IPS DF 19.7 (cell line): ENCODE data around the gene STPG3.
A peak's percentile ranks its signal among the peaks of the same experiment; 100 is the strongest.
"Not testable (repeated sequence)": the region's sequence is repeated elsewhere in the genome, so short reads cannot be mapped to it uniquely, and the experiment has no call there.

ENCODE experiments used
- DNase-seq: peaks from one replicate; pipeline ENCODE4 v3.0.0-alpha.2; 2013; ENCODE audit warnings: low read depth, low spot score

The STPG3 gene

GRCh38 chr9:137233143-137233980 lies 17.7 kb upstream of the STPG3 start:
- DNase-seq: no peak

- no peak for DNase-seq
These were observed 16.9 kb upstream of the STPG3 start for GRCh38 chr9:137234055-137234697.

DNA sequence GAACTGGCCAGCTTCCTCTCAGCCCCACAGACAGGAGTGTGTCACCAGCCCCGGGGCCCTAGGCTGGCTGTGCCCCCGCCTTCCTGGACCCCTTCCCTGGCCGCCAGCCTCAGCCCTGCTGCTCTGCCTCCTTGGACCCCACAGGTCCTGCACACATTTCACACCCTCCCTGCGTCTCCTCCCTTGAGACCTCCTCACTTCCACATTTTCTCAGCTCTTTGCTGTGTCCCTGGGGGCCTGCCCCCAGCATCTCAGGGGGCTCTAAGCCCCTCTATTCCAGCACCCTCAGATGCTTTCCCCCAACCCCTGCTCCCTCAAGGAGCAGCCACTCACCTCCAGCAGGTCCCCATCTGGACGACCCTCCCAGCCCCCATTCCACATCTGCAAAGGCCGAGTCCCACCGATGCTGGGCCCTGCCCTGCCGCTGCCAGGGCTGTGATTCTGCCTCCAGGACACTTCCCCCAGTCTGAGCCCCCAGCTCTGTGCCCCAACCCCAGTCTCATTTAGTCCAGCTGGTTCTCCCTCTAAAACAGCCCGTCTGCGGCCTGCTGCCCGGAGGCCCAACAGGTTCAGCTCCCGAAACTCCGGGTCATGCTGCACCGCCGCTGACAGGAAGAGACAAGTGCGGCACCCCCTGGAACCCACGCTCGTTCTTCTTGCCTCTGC lies 16.2 kb upstream of the STPG3 start:
- DNase-seq: no peak

DNA sequence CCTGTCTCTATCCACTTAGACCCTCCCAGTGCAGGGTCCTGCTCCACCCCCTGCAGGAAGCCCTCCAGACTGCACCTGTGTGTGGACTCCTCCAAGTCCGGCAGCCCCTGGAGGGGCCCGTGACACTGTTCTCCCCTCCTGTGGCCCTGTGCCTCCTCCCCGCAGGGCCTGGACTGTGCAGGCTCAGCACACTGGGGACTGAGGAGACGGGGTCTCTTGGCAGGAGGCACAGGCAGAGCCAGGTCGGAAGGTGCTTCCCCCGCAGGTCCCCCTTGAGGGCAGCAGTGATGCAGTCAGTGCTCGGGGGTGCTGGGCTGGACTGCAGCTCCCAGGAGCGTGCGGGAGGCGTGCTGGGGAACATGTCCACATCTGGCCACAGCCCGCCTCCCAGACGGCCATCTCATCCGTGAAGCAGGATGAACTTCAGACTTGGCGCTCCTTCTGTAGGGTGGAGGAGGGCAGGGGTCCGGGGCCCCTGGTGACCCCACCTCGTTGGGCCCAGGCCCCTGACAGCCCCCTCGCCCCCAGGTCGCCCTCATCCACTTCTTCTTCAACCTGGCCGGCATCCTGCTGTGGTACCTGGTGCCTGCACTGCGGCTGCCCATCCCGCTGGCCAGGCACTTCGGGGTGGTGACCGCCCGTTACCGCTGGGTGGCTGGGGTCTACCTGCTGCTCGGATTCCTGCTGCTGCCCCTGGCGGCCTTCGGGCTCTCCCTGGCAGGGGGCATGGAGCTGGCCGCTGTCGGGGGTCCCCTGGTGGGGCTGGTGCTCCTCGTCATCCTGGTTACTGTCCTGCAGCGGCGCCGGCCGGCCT lies 15.5 kb upstream of the STPG3 start:
- DNase-seq: no peak

GRCh38 chr9:137236238-137236935 lies 14.7 kb upstream of the STPG3 start:
- DNase-seq: no peak

- no peak for DNase-seq
These were observed 14.1 kb upstream of the STPG3 start for GRCh38 chr9:137236936-137237421.

DNA sequence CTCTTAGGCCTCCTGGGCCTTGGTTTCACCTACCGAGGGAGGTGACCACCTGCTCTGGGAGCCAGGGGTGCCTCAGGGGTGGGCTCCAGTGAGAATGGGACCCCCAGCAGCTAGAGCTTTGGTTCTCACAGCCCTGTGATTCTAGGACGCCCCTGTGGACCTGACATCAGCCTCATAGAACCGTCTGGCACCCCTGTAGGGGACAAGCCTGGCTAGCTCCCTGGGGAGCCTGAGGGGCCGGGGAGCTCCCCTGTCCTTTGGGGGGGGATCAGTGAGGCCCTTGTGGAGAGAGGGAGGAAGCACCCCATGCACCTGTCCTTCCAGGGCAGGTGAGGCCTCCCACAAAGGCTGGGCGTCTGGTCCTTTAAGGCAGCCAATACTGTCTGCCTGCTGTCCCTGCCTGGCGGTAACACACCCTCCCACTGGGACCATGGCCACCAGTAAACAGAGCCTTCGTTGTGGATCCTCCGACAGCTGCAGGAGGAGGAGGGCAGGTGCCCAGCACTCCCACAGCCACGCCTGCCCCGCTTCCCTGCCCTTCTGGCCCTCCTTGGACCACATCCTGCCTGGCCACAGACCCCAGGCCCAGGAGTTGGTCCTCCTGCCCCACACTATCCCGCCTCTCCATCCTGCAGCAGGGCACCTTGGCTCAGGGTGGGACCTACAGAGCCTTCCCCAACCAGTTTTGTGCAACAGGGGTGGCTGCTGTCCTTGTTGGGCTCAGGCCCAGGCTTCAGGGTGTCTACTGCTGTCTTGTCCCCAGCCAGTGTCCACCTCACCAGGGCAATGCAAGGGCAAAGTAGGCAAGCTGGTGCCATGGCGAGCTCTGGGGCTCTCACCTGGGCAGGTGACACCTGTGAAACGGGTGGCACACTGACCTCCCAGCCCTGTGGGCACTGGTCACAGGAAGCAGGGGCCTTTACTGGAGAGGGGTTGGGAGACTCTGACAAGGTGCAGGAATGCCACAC lies 13.0 kb upstream of the STPG3 start:
- no peak for DNase-seq

GRCh38 chr9:137239541-137240200 lies 11.4 kb upstream of the STPG3 start:
- DNase-seq: not testable (repeated sequence)

DNA sequence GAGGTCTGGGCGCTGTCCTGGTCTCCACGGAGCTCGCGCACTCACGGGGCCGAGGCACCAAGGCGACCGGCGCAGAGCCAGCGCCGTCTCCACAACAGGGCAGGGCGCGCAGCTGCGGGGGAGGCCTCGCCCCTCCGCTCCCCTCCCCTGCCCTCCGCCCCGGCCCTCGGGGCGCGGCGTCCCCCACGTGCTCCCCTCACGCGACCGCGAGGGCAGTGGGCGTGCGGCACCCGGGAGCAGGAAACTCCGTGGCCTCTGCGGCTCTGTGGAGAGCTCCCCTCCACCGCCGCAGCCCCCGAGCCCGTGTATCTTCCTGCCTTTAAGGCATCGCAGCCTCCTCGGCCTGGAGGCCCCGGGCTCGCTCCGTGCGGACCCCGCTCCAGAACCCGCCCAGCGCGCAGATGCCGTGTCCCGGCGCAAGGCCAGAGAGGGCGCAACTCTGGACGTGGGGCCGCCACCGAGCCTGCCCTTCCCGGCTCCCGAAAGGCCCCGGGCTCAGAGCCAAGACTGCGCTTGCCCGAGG lies 10.7 kb upstream of the STPG3 start:
- no peak for DNase-seq

DNA sequence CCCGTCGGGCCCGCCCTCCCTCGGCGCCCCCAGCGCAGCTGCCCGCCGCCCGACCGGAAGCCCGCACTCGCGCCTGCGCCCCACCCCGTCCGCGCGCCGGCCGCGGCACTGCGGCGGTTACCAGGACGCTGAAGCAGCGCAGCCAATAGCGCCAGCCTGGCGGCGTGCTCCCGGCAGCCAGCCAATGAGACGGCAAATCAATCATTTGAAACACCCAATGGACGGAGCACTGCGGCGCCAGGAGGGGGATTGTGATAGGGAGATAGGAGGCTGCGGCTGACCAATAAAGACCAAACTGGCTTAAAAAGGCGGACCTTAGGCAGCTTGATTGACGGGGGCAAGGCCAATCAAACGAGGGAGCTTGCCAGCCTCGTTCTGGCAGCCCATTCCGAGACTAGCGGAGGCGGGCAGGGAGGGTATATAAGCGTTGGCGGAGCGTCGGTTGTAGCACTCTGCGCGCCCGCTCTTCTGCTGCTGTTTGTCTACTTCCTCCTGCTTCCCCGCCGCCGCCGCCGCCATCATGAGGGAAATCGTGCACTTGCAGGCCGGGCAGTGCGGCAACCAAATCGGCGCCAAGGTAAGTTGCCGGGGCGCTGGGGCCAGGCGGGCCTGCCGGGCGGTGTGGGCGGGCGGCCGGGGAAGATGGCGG lies 10.1 kb upstream of the STPG3 start, which contains the start of gene TUBB4B:
Gene TUBB4B (plus strand): TSS at position 447 of the 649 bp plus-strand sequence. CDS start 74 bp downstream, at position 521.
- DNase-seq: peak; percentile 100

DNA sequence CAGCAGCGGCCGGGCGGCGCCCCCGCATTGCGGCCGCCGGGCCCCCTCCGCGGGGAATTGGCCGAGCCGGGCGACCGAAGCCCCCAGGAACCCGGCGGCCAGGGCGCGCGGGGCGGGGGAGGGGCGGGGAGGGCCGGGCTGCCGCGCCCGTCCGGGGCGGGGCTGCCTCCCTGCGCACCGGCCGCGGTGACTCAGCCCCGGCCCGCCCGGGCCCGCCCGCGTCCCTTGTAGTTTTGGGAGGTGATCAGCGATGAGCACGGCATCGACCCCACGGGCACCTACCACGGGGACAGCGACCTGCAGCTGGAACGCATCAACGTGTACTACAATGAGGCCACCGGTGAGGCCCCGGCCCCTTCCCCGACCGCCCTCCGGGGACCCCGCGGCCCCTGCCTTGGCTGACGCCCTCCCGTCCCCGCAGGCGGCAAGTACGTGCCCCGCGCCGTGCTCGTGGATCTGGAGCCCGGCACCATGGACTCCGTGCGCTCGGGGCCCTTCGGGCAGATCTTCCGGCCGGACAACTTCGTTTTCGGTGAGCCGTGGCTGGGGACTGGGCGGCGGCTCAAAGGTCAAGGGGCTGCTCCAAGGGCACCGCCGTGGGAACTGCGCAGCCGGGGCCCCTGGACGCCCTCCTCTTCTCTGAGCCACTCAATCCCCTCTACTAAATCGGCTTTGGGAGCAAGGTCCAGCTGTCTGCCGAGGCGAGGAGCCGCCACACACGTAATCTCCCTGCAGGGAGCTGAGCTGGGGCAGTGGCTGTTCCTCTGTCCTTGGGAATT lies 9.4 kb upstream of the STPG3 start:
- DNase-seq: no peak

GRCh38 chr9:137242269-137243203 lies 8.6 kb upstream of the STPG3 start:
- DNase-seq: no peak

DNA sequence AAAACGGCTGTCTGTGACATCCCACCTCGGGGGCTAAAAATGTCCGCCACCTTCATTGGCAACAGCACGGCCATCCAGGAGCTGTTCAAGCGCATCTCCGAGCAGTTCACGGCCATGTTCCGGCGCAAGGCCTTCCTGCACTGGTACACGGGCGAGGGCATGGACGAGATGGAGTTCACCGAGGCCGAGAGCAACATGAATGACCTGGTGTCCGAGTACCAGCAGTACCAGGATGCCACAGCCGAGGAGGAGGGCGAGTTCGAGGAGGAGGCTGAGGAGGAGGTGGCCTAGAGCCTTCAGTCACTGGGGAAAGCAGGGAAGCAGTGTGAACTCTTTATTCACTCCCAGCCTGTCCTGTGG lies 7.8 kb upstream of the STPG3 start:
- not testable (repeated sequence) for DNase-seq

- DNase-seq: no peak
These were observed 7.2 kb upstream of the STPG3 start for GRCh38 chr9:137243626-137244485.
